IMR-90 (cell line): Measurements from ENCODE around the gene LRP3. TPM values are rescaled to one million over a fixed set of nuclear protein-coding genes. Genes with fewer than 3 reads are reported as not detected.

Experiments used
- ATAC-seq: fragments of 200-7000 bp; cut with Tn5 transposase; 2 replicates; pipeline ENCODE4 v1.9.1; 2020; ENCODE audit warnings: low read depth, mild to moderate bottlenecking, moderate library complexity
- BruUV-seq: library from RNA; stranded (reverse); fragments of 400-500 nt; replicated peaks from 2 replicates; lab custom pipeline; 2021; lab: Mats Ljungman, UMichigan
- CTCF ChIA-PET: fragments of 300-600 bp; formaldehyde crosslinking; extraction: SDS; loops from one replicate; lab custom pipeline; 2021; ENCODE audit warnings: antibody characterized with exemption; lab: Yijun Ruan, JAX
- POLR2A ChIA-PET: fragments of 300-600 bp; sonication (Branson Sonifier 250); formaldehyde crosslinking; loops from one replicate; lab custom pipeline; 2022; ENCODE audit warnings: antibody characterized with exemption; ENCODE audit not compliant: unreplicated experiment; lab: Charles Lee
- DNase-seq: peaks from one replicate; pipeline ENCODE4 v3.0.0; 2013
- H2AFZ ChIP-seq: replicated peaks from 2 replicates; pipeline ENCODE3; 2013; ENCODE audit warnings: low read length, mild to moderate bottlenecking; ENCODE audit not compliant: poor library complexity
- H2AK5ac ChIP-seq: 2 replicates; pipeline ENCODE4 v1.6.1; 2013; ENCODE audit warnings: low read depth, low read length, inconsistent platforms
- H2AK9ac ChIP-seq: replicated peaks from 2 replicates; pipeline ENCODE3; 2013; ENCODE audit warnings: mild to moderate bottlenecking, low read depth, low read length, moderate library complexity; ENCODE audit not compliant: poor library complexity
- H2BK120ac ChIP-seq: 2 replicates; pipeline ENCODE4 v1.6.1; 2013; ENCODE audit warnings: low read depth, low read length, inconsistent platforms
- H2BK15ac ChIP-seq: 3 replicates; pipeline ENCODE4 v1.6.1; 2013; ENCODE audit warnings: low read depth, low read length, inconsistent platforms
- H2BK20ac ChIP-seq: 2 replicates; pipeline ENCODE4 v1.6.1; 2013; ENCODE audit warnings: low read depth, mild to moderate bottlenecking, inconsistent platforms, low read length, moderate library complexity
- H2BK5ac ChIP-seq: 2 replicates; pipeline ENCODE4 v1.6.1; 2013; ENCODE audit warnings: mild to moderate bottlenecking, low read depth, low read length, inconsistent platforms; ENCODE audit not compliant: poor library complexity, severe bottlenecking
- H3K14ac ChIP-seq: replicated peaks from 2 replicates; pipeline ENCODE4 v1.6.1; 2013; ENCODE audit warnings: low read depth, low read length, inconsistent platforms
- H3K18ac ChIP-seq: 2 replicates; pipeline ENCODE4 v1.6.1; 2013; ENCODE audit warnings: low read depth, low read length, control low read depth
- H3K23ac ChIP-seq: 2 replicates; pipeline ENCODE4 v1.6.1; 2013; ENCODE audit warnings: low read depth, low read length, inconsistent platforms
- H3K27ac ChIP-seq: 2 replicates; pipeline ENCODE4 v1.5.1; 2013; ENCODE audit warnings: mild to moderate bottlenecking, control low read depth, low read length; ENCODE audit not compliant: insufficient read depth
- H3K27me3 ChIP-seq: 2 replicates; pipeline ENCODE4 v1.6.1; 2013; ENCODE audit warnings: low read length; ENCODE audit not compliant: control insufficient read depth, insufficient read depth
- H3K36me3 ChIP-seq: 2 replicates; pipeline ENCODE4 v1.6.1; 2013; ENCODE audit warnings: low read length, mixed read lengths; ENCODE audit not compliant: control insufficient read depth, insufficient read depth
- H3K4ac ChIP-seq: 2 replicates; pipeline ENCODE4 v1.6.1; 2013; ENCODE audit warnings: low read depth, low read length, inconsistent platforms
- H3K4me1 ChIP-seq: 2 replicates; pipeline ENCODE4 v1.6.1; 2013; ENCODE audit warnings: low read length, mixed read lengths; ENCODE audit not compliant: control insufficient read depth, insufficient read depth
- H3K4me2 ChIP-seq: 2 replicates; pipeline ENCODE4 v1.6.1; 2013; ENCODE audit warnings: low read depth, mild to moderate bottlenecking, control low read depth, low read length, moderate library complexity
- H3K4me3 ChIP-seq: 2 replicates; pipeline ENCODE4 v1.5.1; 2013; ENCODE audit warnings: low read depth, mild to moderate bottlenecking, control low read depth, low read length, moderate library complexity; ENCODE audit not compliant: insufficient read depth
- H3K56ac ChIP-seq: 2 replicates; pipeline ENCODE4 v1.6.1; 2013; ENCODE audit warnings: low read length, inconsistent platforms; ENCODE audit not compliant: insufficient read depth; ENCODE audit errors: extremely low read depth
- H3K79me1 ChIP-seq, 2 experiments: 2 replicates each; pipeline ENCODE4 v1.6.1; 2013; ENCODE audit warnings: low read length in 2 of 2, inconsistent platforms in 1 of 2, low read depth in 1 of 2
- H3K9ac ChIP-seq: 2 replicates; pipeline ENCODE4 v1.6.1; 2013; ENCODE audit warnings: low read depth, low read length, control low read depth
- H3K9me1 ChIP-seq: 2 replicates; pipeline ENCODE4 v1.6.1; 2013; ENCODE audit warnings: low read length, inconsistent platforms; ENCODE audit not compliant: insufficient read depth
- H3K9me3 ChIP-seq: 2 replicates; pipeline ENCODE4 v1.6.1; 2013; ENCODE audit warnings: low read length; ENCODE audit not compliant: control insufficient read depth, insufficient read depth
- H4K20me1 ChIP-seq: 2 replicates; pipeline ENCODE4 v1.6.1; 2013; ENCODE audit warnings: low read length, inconsistent platforms; ENCODE audit not compliant: insufficient read depth
- H4K5ac ChIP-seq: 2 replicates; pipeline ENCODE4 v1.6.1; 2013; ENCODE audit warnings: mild to moderate bottlenecking, low read depth, low read length, control low read depth
- H4K8ac ChIP-seq, 2 experiments: 2 replicates each; pipeline ENCODE4 v1.6.1; 2013; ENCODE audit warnings: low read depth in 2 of 2, low read length in 2 of 2, control low read depth in 1 of 2, inconsistent platforms in 1 of 2
- H4K91ac ChIP-seq: 2 replicates; pipeline ENCODE4 v1.6.1; 2013; ENCODE audit warnings: low read depth, low read length, inconsistent platforms; ENCODE audit not compliant: insufficient read depth
- BHLHE40 ChIP-seq: fragments of 150-350 bp; IDR thresholded peaks from 2 replicates; pipeline ENCODE4 v1.6.1; 2016; ENCODE audit warnings: mild to moderate bottlenecking, low read depth, low read length
- CEBPB ChIP-seq: IDR thresholded peaks from 2 replicates; pipeline ENCODE4 v1.6.1; 2012; ENCODE audit warnings: low read depth, low read length, improper control_type of control experiment
- CHD1 ChIP-seq: IDR thresholded peaks from 2 replicates; pipeline ENCODE4 v1.6.1; 2012; ENCODE audit warnings: low read depth, low read length, improper control_type of control experiment
- ELK1 ChIP-seq: fragments of 150-350 bp; IDR thresholded peaks from 2 replicates; pipeline ENCODE4 v1.6.1; 2016; ENCODE audit warnings: low read depth, mild to moderate bottlenecking, low read length, moderate library complexity, borderline replicate concordance
- MAFK ChIP-seq: IDR thresholded peaks from 2 replicates; pipeline ENCODE4 v1.6.1; 2012; ENCODE audit warnings: low read depth, low read length, improper control_type of control experiment
- MXI1 ChIP-seq: IDR thresholded peaks from 2 replicates; pipeline ENCODE4 v1.6.1; 2012; ENCODE audit warnings: low read depth, mild to moderate bottlenecking, low read length, moderate library complexity, borderline replicate concordance
- NFE2L2 ChIP-seq: fragments of 150-350 bp; IDR thresholded peaks from 2 replicates; pipeline ENCODE4 v1.6.1; 2016; ENCODE audit warnings: low read depth, mild to moderate bottlenecking, low read length
- POLR2A ChIP-seq: IDR thresholded peaks from 2 replicates; pipeline ENCODE4 v1.6.1; 2012; ENCODE audit warnings: mild to moderate bottlenecking, low read depth, low read length
- RAD21 ChIP-seq: IDR thresholded peaks from 2 replicates; pipeline ENCODE4 v1.6.1; 2012; ENCODE audit warnings: low read length, improper control_type of control experiment
- RCOR1 ChIP-seq: IDR thresholded peaks from 2 replicates; pipeline ENCODE4 v1.6.1; 2012; ENCODE audit warnings: mild to moderate bottlenecking, low read length, improper control_type of control experiment; ENCODE audit not compliant: insufficient replicate concordance
- RFX5 ChIP-seq: IDR thresholded peaks from 2 replicates; pipeline ENCODE4 v1.8.0; 2012; ENCODE audit warnings: low read depth, mild to moderate bottlenecking, low read length, moderate library complexity
- SMC3 ChIP-seq: fragments of 150-350 bp; IDR thresholded peaks from 2 replicates; pipeline ENCODE4 v1.6.1; 2016; ENCODE audit warnings: low read depth, mild to moderate bottlenecking, antibody characterized with exemption, low read length, moderate library complexity
- USF2 ChIP-seq: fragments of 150-350 bp; IDR thresholded peaks from 2 replicates; pipeline ENCODE4 v1.6.1; 2017; ENCODE audit warnings: mild to moderate bottlenecking, antibody characterized with exemption, low read length, low read depth
- WGBS, 2 experiments: methylation state at CpG; one replicate each; pipeline versions ENCODE4 v1.1.5 to v1.1.7; 2013; ENCODE audit warnings: missing lambda C conversion rate in 2 of 2; ENCODE audit not compliant: insufficient read length in 1 of 2; ENCODE audit errors: extremely low coverage in 2 of 2; 5-methylcytosine and 5-hydroxymethylcytosine counted together
- dilution Hi-C: fragments of 300-500 bp; cut with HindIII; formaldehyde crosslinking; loops from one replicate; pipeline ENCODE4 v1.14.3; 2018; ENCODE audit warnings: low sequenced_read_pairs; ENCODE audit not compliant: unreplicated experiment
- in situ Hi-C: fragments of 300-500 bp; cut with MboI; formaldehyde crosslinking; loops from 3 replicates; pipeline ENCODE4 v1.14.3; 2019; ENCODE audit warnings: low sequenced_read_pairs, inconsistent platforms, mixed read lengths
- intact Hi-C: fragments of 100-400 bp; cut with micrococcal nuclease; formaldehyde crosslinking; loops from 2 replicates; pipeline ENCODE4 v1.10.0; 2022
- polyA plus RNA-seq, 3 experiments: library from polyadenylated mRNA; depleted of rRNA; stranded (reverse); fragments of >200 nt; gene quantifications; 2 replicates each; pipeline ENCODE4 v1.2.3, GENCODE V29; 2012; ENCODE audit warnings: low replicate concordance in 1 of 3
- total RNA-seq: library from RNA; depleted of rRNA; stranded (reverse); fragments of >200 nt; gene quantifications from 2 replicates; pipeline ENCODE4 v1.2.3, GENCODE V29; 2012

The LRP3 gene
- total and polyA plus RNA-seq, 2 of the 4 experiments (the other 2 are of a cell fraction) = 8.4 to 20.2 TPM

GRCh38 chr19:33247441-33247819 lies 53.3 kb downstream of the LRP3 start:
- Histone ChIP-seq H3K18ac (no peak overlapping the region), H3K4me3 (no peak overlapping the region), H3K36me3 (no peaks in the 10 kb centered on the region), H3K23ac (no peak overlapping the region), H2BK20ac (no peak overlapping the region), H3K14ac (no peak overlapping the region), H3K27me3 (peaks cover 4% of the 10 kb centered on the region; the same call in 1 of the 2 replicates), H3K4me2 (no peak overlapping the region), H2BK120ac (no peak overlapping the region), H3K4me1 (no peaks in the 10 kb centered on the region), H3K27ac (no peak overlapping the region), H3K9ac (no peak overlapping the region), H3K56ac (no peak overlapping the region), H3K4ac (no peak overlapping the region), H3K9me1 (0 out of 2 replicates have a peak, but pooled peaks cover 12% of the 10 kb centered on the region), H4K5ac (no peak overlapping the region), H4K91ac (no peak overlapping the region), H2BK15ac (no peak overlapping the region), H3K79me1 (no peaks in the 10 kb centered on the region), H4K8ac (no peak overlapping the region), H2AK9ac (no peak overlapping the region), H4K20me1 (no peaks in the 10 kb centered on the region), H2AK5ac (no peak overlapping the region), H3K9me3 (no peaks in the 10 kb centered on the region), H2AFZ (no peak overlapping the region), H2BK5ac (no peak overlapping the region)
- in situ Hi-C loops (no loop called here), intact Hi-C loops (no loop called here), dilution Hi-C loops (no loop called here)
- no TSS peak for BruUV-seq
- POLR2A ChIA-PET = no interaction called here
- TF ChIP-seq RAD21 = no peak
- no peak for TF ChIP-seq CEBPB
- no peak for TF ChIP-seq CHD1
- TF ChIP-seq MAFK = no peak
- TF ChIP-seq NFE2L2 = no peak
- no peak for TF ChIP-seq ELK1
- TF ChIP-seq RCOR1 = no peak
- TF ChIP-seq USF2 = no peak
- no peak for TF ChIP-seq SMC3
- TF ChIP-seq POLR2A = no peak
- TF ChIP-seq BHLHE40 = no peak
- no peak for TF ChIP-seq MXI1
- TF ChIP-seq RFX5 = no peak
- WGBS, 2 experiments = no CpG with 5 or more reads among the region's 1 CpG
- CTCF ChIA-PET = no interaction called here
- ATAC-seq (no peak), DNase-seq (no peak)
